Uterus (tissue), 2 donors: ENCODE results near the gene MITF.

Experiments used
- CTCF ChIP-seq, 4 experiments: fragments of 200-600 bp in 2 of 4; fragments of 450-650 bp in 2 of 4; sonication (generic) in 2 of 4; IDR thresholded peaks; one replicate each; pipeline ENCODE4 v1.5.1; 2016 to 2019; ENCODE audit warnings: antibody characterized with exemption in 4 of 4, mild to moderate bottlenecking in 2 of 4, moderate library complexity in 1 of 4
- POLR2A ChIP-seq, 2 donors: fragments of 450-650 bp; IDR thresholded peaks; one replicate each; pipeline ENCODE4 v1.6.1; 2016; ENCODE audit warnings: antibody characterized with exemption in 2 of 2, mild to moderate bottlenecking in 1 of 2, moderate library complexity in 1 of 2

- TF ChIP-seq CTCF (IDR thresholded peaks at IDR 0.05) (no peak), POLR2A (IDR thresholded peaks at IDR 0.05) (no peak)
These were observed 89.6 kb downstream of the MITF start for GRCh38 chr3:69828817-69829216.
